HepG2 (cell line): ENCODE measurements around the gene PDPK1. TPM values are rescaled to one million over a fixed set of nuclear protein-coding genes. Genes with fewer than 3 reads are reported as not detected.
A peak's percentile ranks its signal among the peaks of the same experiment; 100 is the strongest.

Experiments
- CHD2 ChIP-seq: IDR thresholded peaks from 2 replicates; pipeline ENCODE4 v1.6.1; 2011; ENCODE audit warnings: low read depth, low read length, improper control_type of control experiment
- GATAD1 ChIP-seq: IDR thresholded peaks from 2 replicates; pipeline ENCODE4 v1.6.1; 2016; ENCODE audit warnings: missing genetic modification reagents, missing compliant biosample characterization
- HINFP ChIP-seq: sonication (generic); formaldehyde crosslinking; IDR thresholded peaks from 2 replicates; pipeline ENCODE4 v1.4.0; 2020; ENCODE audit warnings: low read depth, mild to moderate bottlenecking, missing genetic modification reagents
- HOXA9 ChIP-seq: sonication (generic); formaldehyde crosslinking; IDR thresholded peaks from 2 replicates; pipeline ENCODE4 v1.8.1; 2022; ENCODE audit warnings: missing genetic modification reagents, mild to moderate bottlenecking, moderate library complexity, borderline replicate concordance
- JUN ChIP-seq: sonication (generic); formaldehyde crosslinking; IDR thresholded peaks from 2 replicates; pipeline ENCODE4 v1.4.0; 2020; ENCODE audit warnings: mild to moderate bottlenecking, missing genetic modification reagents
- MAFG ChIP-seq: sonication (generic); formaldehyde crosslinking; IDR thresholded peaks from 2 replicates; pipeline ENCODE4 v1.5.1; 2020; ENCODE audit warnings: mild to moderate bottlenecking, missing genetic modification reagents
- MAZ ChIP-seq, 2 experiments: sonication (generic) in 1 of 2; formaldehyde crosslinking in 1 of 2; IDR thresholded peaks; 2 replicates each; pipeline versions ENCODE4 v1.5.0 to v1.6.1; 2012 to 2020; ENCODE audit warnings: low read depth in 2 of 2, mild to moderate bottlenecking in 2 of 2, borderline replicate concordance in 1 of 2, improper control_type of control experiment in 1 of 2, low read length in 1 of 2, missing genetic modification reagents in 1 of 2, moderate library complexity in 1 of 2
- MED13 ChIP-seq: sonication (generic); formaldehyde crosslinking; IDR thresholded peaks from 2 replicates; pipeline ENCODE4 v1.5.0; 2020; ENCODE audit warnings: missing genetic modification reagents
- MIER2 ChIP-seq: IDR thresholded peaks from 2 replicates; pipeline ENCODE4 v1.6.1; 2016; ENCODE audit warnings: missing biosample characterization, missing genetic modification reagents
- PHF20 ChIP-seq: sonication (generic); formaldehyde crosslinking; IDR thresholded peaks from 2 replicates; pipeline ENCODE4 v1.5.0; 2020; ENCODE audit warnings: mild to moderate bottlenecking, missing genetic modification reagents
- RCOR2 ChIP-seq: IDR thresholded peaks from 2 replicates; pipeline ENCODE4 v1.6.1; 2016; ENCODE audit warnings: missing biosample characterization, missing genetic modification reagents
- SALL2 ChIP-seq: sonication (generic); formaldehyde crosslinking; IDR thresholded peaks from 2 replicates; pipeline ENCODE4 v1.8.1; 2023; ENCODE audit warnings: mild to moderate bottlenecking, missing genetic modification reagents, inconsistent platforms
- SMAD3 ChIP-seq: sonication (generic); formaldehyde crosslinking; IDR thresholded peaks from 2 replicates; pipeline ENCODE4 v1.4.0; 2020; ENCODE audit warnings: missing genetic modification reagents
- SRY ChIP-seq: sonication (generic); formaldehyde crosslinking; IDR thresholded peaks from 2 replicates; pipeline ENCODE4 v1.8.0; 2022; ENCODE audit warnings: mild to moderate bottlenecking, missing genetic modification reagents
- SUZ12 ChIP-seq: fragments of 150-350 bp; IDR thresholded peaks from 2 replicates; pipeline ENCODE4 v1.6.1; 2014; ENCODE audit warnings: low read depth, low read length
- ZC3H13 ChIP-seq: sonication (generic); formaldehyde crosslinking; IDR thresholded peaks from 2 replicates; pipeline ENCODE4 v1.8.1; 2023; ENCODE audit warnings: mild to moderate bottlenecking, missing genetic modification reagents, moderate library complexity
- ZNF124 ChIP-seq: sonication (generic); formaldehyde crosslinking; IDR thresholded peaks from 2 replicates; pipeline ENCODE4 v1.4.0; 2020; ENCODE audit warnings: missing genetic modification reagents
- ZNF225 ChIP-seq: sonication (generic); formaldehyde crosslinking; IDR thresholded peaks from 2 replicates; pipeline ENCODE4 v1.4.0; 2020; ENCODE audit warnings: mild to moderate bottlenecking, missing genetic modification reagents
- ZNF460 ChIP-seq: sonication (generic); formaldehyde crosslinking; IDR thresholded peaks from 2 replicates; pipeline ENCODE4 v1.5.1; 2020; ENCODE audit warnings: missing genetic modification reagents, mild to moderate bottlenecking, borderline replicate concordance
- ZNF672 ChIP-seq: sonication (generic); formaldehyde crosslinking; IDR thresholded peaks from 2 replicates; pipeline ENCODE4 v1.8.1; 2022; ENCODE audit warnings: missing genetic modification reagents
- ZNF678 ChIP-seq: sonication (generic); formaldehyde crosslinking; IDR thresholded peaks from 2 replicates; pipeline ENCODE4 v1.4.0; 2020; ENCODE audit warnings: mild to moderate bottlenecking, missing genetic modification reagents
- polyA plus RNA-seq, 8 experiments: library from polyadenylated mRNA; depleted of rRNA in 3 of 8; stranded (reverse) in 7 of 8; unstranded in 1 of 8; fragments of >200 nt; fragmentation: Illumina TruSeq in 4 of 8; extraction: Trizol in 4 of 8; gene quantifications; 2 replicates each; pipeline versions ENCODE4 v1.2.1 to v1.2.3, GENCODE V29; 2011 to 2016; ENCODE audit warnings: low read depth in 4 of 8, missing spikeins in 1 of 8, mixed read lengths in 1 of 8; ENCODE audit not compliant: insufficient read depth in 1 of 8
- total RNA-seq, 5 experiments: library from RNA; depleted of rRNA; stranded (reverse); fragments of >200 nt; fragmentation: Illumina TruSeq; extraction: Trizol; gene quantifications; 2 replicates each; pipeline ENCODE4 v1.2.3, GENCODE V29; 2016; ENCODE audit warnings: low read depth in 1 of 5
- TF ChIP-seq, protein P1 (sequence below): IDR thresholded peaks from 2 replicates; pipeline ENCODE4 v1.6.1; 2012; ENCODE audit warnings: low read depth, low read length, improper control_type of control experiment
- TF ChIP-seq, protein P2 (sequence below): sonication (generic); formaldehyde crosslinking; IDR thresholded peaks from 2 replicates; pipeline ENCODE4 v1.5.0; 2020; ENCODE audit warnings: missing genetic modification reagents
- TF ChIP-seq, protein P3 (sequence below): sonication (generic); formaldehyde crosslinking; IDR thresholded peaks from 2 replicates; pipeline ENCODE4 v1.8.0; 2022; ENCODE audit warnings: missing genetic modification reagents, low read depth, mild to moderate bottlenecking, borderline replicate concordance
- TF ChIP-seq, protein P4 (sequence below): sonication (generic); formaldehyde crosslinking; IDR thresholded peaks from 2 replicates; pipeline ENCODE4 v1.8.1; 2022; ENCODE audit warnings: mild to moderate bottlenecking, missing genetic modification reagents

PDPK1 gene
- total and polyA plus RNA-seq, 2 of the 13 experiments (the other 11 are each of a cell fraction or from before 2014, with no cell fraction given), result 59.6 to 129 TPM

- TF ChIP-seq SMAD3 (CRISPR knock-in tag) (no peak), MAFG (CRISPR knock-in tag) (no peak), SUZ12 (no peak), HINFP (0 out of 2 replicates have a peak, but pooled peaks have one; percentile 20), SALL2 (CRISPR knock-in tag) (0 out of 2 replicates have a peak, but pooled peaks have one; percentile 29), CHD2 (no peak), PHF20 (CRISPR knock-in tag) (0 out of 2 replicates have a peak, but pooled peaks have one; percentile 21), ZNF672 (no peak), MED13 (CRISPR knock-in tag) (no peak), ZNF124 (CRISPR knock-in tag) (peak; percentile 23; the same call in 1 of the 2 replicates), SRY (CRISPR knock-in tag) (no peak; the same call in none of the 2 replicates), GATAD1 (CRISPR knock-in tag) (no peak), RCOR2 (no peak), ZC3H13 (no peak), ZNF678 (CRISPR knock-in tag) (no peak), ZNF460 (CRISPR knock-in tag) (peak; percentile 89), MAZ (IDR thresholded peaks at IDR 0.05; ENCODE audit: borderline replicate concordance, low read depth, low read length) (no peak), MAZ (CRISPR knock-in tag; IDR thresholded peaks at IDR 0.05; ENCODE audit: low read depth) (no peak), HOXA9 (CRISPR knock-in tag) (no peak), ZNF225 (CRISPR knock-in tag) (0 out of 2 replicates have a peak, but pooled peaks have one; percentile 21), JUN (no peak), MIER2 (CRISPR knock-in tag) (no peak)
- TF ChIP-seq, protein P1, sequence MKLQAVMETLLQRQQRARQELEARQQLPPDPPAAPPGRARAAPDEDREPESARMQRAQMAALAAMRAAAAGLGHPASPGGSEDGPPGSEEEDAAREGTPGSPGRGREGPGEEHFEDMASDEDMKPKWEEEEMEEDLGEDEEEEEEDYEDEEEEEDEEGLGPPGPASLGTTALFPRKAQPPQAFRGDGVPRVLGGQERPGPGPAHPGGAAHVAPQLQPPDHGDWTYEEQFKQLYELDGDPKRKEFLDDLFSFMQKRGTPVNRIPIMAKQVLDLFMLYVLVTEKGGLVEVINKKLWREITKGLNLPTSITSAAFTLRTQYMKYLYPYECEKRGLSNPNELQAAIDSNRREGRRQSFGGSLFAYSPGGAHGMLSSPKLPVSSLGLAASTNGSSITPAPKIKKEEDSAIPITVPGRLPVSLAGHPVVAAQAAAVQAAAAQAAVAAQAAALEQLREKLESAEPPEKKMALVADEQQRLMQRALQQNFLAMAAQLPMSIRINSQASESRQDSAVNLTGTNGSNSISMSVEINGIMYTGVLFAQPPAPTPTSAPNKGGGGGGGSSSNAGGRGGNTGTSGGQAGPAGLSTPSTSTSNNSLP, result no peak
- TF ChIP-seq, protein P2, sequence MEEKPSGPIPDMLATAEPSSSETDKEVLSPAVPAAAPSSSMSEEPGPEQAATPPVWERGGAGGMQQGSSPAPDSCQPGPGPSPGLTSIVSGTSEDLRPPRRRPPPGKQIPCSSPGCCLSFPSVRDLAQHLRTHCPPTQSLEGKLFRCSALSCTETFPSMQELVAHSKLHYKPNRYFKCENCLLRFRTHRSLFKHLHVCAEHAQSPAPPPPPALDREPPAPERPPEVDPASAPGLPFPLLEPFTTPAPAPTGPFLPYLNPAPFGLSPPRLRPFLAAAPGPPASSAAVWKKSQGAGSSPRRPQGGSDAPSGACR (CRISPR knock-in tag), result 0 out of 2 replicates have a peak, but pooled peaks have one; percentile 15
- TF ChIP-seq, protein P3, sequence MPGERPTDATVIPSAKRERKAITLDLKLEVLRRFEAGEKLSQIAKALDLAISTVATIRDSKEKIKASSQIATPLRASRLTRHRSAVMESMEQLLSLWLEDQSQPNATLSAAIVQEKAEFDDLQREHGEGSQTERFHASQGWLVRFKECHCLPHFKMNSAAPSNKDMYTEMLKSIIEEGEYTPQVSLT (CRISPR knock-in tag), result no peak
- TF ChIP-seq, protein P4, sequence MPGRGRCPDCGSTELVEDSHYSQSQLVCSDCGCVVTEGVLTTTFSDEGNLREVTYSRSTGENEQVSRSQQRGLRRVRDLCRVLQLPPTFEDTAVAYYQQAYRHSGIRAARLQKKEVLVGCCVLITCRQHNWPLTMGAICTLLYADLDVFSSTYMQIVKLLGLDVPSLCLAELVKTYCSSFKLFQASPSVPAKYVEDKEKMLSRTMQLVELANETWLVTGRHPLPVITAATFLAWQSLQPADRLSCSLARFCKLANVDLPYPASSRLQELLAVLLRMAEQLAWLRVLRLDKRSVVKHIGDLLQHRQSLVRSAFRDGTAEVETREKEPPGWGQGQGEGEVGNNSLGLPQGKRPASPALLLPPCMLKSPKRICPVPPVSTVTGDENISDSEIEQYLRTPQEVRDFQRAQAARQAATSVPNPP (CRISPR knock-in tag), result no peak
Observed at GRCh38 chr16:2532494-2533141, 5.2 kb upstream of the PDPK1 start (continued).
